OCI-LY7 (cell line): ENCODE results near the gene PARP3. TPM values are rescaled to one million over a fixed set of nuclear protein-coding genes. Genes with fewer than 3 reads are reported as not detected.

ENCODE experiments used
- BruUV-seq: library from RNA; stranded (reverse); fragments of 400-500 nt; replicated peaks from 2 replicates; lab custom pipeline; 2021; lab: Mats Ljungman, UMichigan
- CTCF ChIA-PET: fragments of 300-600 bp; sonication (Branson Sonifier 250); formaldehyde crosslinking; loops from one replicate; lab custom pipeline; 2022; ENCODE audit warnings: antibody characterized with exemption; ENCODE audit not compliant: unreplicated experiment; lab: Charles Lee
- POLR2A ChIA-PET: fragments of 300-600 bp; sonication (Branson Sonifier 250); formaldehyde crosslinking; loops from one replicate; lab custom pipeline; 2022; ENCODE audit warnings: antibody characterized with exemption; lab: Charles Lee
- DNase-seq: peaks from one replicate; pipeline ENCODE4 v3.0.0-alpha.2; 2015; ENCODE audit warnings: low spot score
- H2AFZ ChIP-seq: fragments of 200-600 bp; sonication (generic), shearing (Covaris generic); 2 replicates; pipeline ENCODE4 v1.6.1; 2014; ENCODE audit warnings: mild to moderate bottlenecking, antibody characterized with exemption, low read length, moderate library complexity
- H3K27ac ChIP-seq: fragments of 200-600 bp; sonication (generic); 2 replicates; pipeline ENCODE4 v1.5.1; 2014; ENCODE audit warnings: mixed run types, low read depth, mild to moderate bottlenecking, moderate library complexity, low read length, inconsistent platforms; ENCODE audit not compliant: poor library complexity, severe bottlenecking
- H3K36me3 ChIP-seq: fragments of 200-600 bp; sonication (generic); 2 replicates; pipeline ENCODE4 v1.6.1; 2014; ENCODE audit warnings: mild to moderate bottlenecking, antibody characterized with exemption, low read length, moderate library complexity, mixed read lengths; ENCODE audit not compliant: insufficient read depth
- H3K4me1 ChIP-seq: fragments of 200-600 bp; sonication (generic); 2 replicates; pipeline ENCODE4 v1.5.1; 2014; ENCODE audit warnings: mild to moderate bottlenecking, low read length; ENCODE audit not compliant: insufficient read depth, poor library complexity, severe bottlenecking
- H3K4me2 ChIP-seq: fragments of 200-600 bp; sonication (generic); 2 replicates; pipeline ENCODE4 v1.6.1; 2014; ENCODE audit warnings: mild to moderate bottlenecking, low read length
- H3K4me3 ChIP-seq: fragments of 200-600 bp; sonication (generic); 2 replicates; pipeline ENCODE4 v1.5.1; 2014; ENCODE audit warnings: mild to moderate bottlenecking, low read depth, low read length; ENCODE audit not compliant: poor library complexity, severe bottlenecking
- H3K79me2 ChIP-seq: fragments of 200-600 bp; sonication (generic); 2 replicates; pipeline ENCODE4 v1.6.1; 2016; ENCODE audit warnings: low read depth, mild to moderate bottlenecking, low read length, moderate library complexity, mixed read lengths; ENCODE audit not compliant: insufficient read depth
- H3K9me2 ChIP-seq: fragments of 200-600 bp; sonication (generic); 2 replicates; pipeline ENCODE4 v1.6.1; 2016; ENCODE audit warnings: mild to moderate bottlenecking, low read length, mixed read lengths; ENCODE audit not compliant: insufficient read depth
- H3K9me3 ChIP-seq: fragments of 200-600 bp; sonication (generic); 2 replicates; pipeline ENCODE4 v1.6.1; 2014; ENCODE audit warnings: mild to moderate bottlenecking, mixed run types, low read length, mixed read lengths
- H4K20me1 ChIP-seq: fragments of 200-600 bp; sonication (generic); 2 replicates; pipeline ENCODE4 v1.6.1; 2014; ENCODE audit warnings: mild to moderate bottlenecking, antibody characterized with exemption, low read length, moderate library complexity, mixed read lengths; ENCODE audit not compliant: insufficient read depth
- EZH2phosphoT487 ChIP-seq: fragments of 200-600 bp; sonication (generic); IDR thresholded peaks from 2 replicates; pipeline ENCODE4 v1.6.1; 2018; ENCODE audit warnings: low read depth, borderline replicate concordance, mild to moderate bottlenecking, mixed run types, antibody characterized with exemption, low read length, moderate library complexity, mixed read lengths
- intact Hi-C: fragments of 100-400 bp; cut with micrococcal nuclease; formaldehyde crosslinking; loops from one replicate; pipeline ENCODE4 v1.10.0; 2022; ENCODE audit not compliant: unreplicated experiment
- total RNA-seq, 2 experiments: library from RNA; depleted of rRNA in 1 of 2; stranded (reverse); fragments of >200 nt in 1 of 2; shearing (Covaris generic) in 1 of 2; gene quantifications; 2 replicates each; pipeline ENCODE4 v1.2.3, GENCODE V29; 2014 to 2022
- TF ChIP-seq, protein P1 (sequence below): fragments of 200-600 bp; sonication (generic); conservative IDR thresholded peaks from 2 replicates; pipeline ENCODE4 v1.5.1; 2014; ENCODE audit warnings: mild to moderate bottlenecking, antibody characterized with exemption, low read length, moderate library complexity, mixed read lengths

The PARP3 gene
- total RNA-seq, 2 experiments from 2014 or later = 11.9 to 12.0 TPM

DNA sequence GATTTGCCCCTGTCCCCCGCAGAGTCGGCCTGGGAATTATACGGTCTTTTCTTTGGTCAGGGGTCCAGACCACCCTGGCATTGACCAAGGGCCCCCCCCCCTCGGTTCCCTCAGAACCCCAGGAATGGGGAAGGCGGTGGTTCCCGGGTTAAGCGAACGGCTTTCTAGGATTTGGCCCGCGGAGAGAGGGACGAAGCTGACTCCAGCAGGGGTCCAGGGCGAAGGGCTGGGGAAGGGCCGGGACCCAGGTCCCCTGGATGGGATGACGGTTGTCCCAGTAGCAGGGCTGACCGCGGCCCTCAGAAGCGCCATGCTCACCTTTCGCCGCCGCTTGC lies 733 bp upstream of the PARP3 start:
- H4K20me1 ChIP-seq = no peaks in the 10 kb centered on the region
- peaks cover 23% of the 10 kb centered on the region for H3K79me2 ChIP-seq
- H3K27ac ChIP-seq = no peak overlapping the region
- peak overlapping the region; percentile 56; the same call in 1 of the 2 replicates for H2AFZ ChIP-seq
- H3K9me3 ChIP-seq = no peaks in the 10 kb centered on the region
- peaks cover 24% of the 10 kb centered on the region for H3K4me1 ChIP-seq
- no TSS peak for BruUV-seq
- peaks cover 32% of the 10 kb centered on the region for H3K36me3 ChIP-seq
- no peak for DNase-seq
- CTCF ChIA-PET = interaction anchor here (0.7 kb wide), 1 partner anchor 33 kb away, joined by 3 read pairs; the partner anchor contains the start of genes ABHD14A and ABHD14B
- TF ChIP-seq EZH2phosphoT487 = no peak
- TF ChIP-seq, protein P1, sequence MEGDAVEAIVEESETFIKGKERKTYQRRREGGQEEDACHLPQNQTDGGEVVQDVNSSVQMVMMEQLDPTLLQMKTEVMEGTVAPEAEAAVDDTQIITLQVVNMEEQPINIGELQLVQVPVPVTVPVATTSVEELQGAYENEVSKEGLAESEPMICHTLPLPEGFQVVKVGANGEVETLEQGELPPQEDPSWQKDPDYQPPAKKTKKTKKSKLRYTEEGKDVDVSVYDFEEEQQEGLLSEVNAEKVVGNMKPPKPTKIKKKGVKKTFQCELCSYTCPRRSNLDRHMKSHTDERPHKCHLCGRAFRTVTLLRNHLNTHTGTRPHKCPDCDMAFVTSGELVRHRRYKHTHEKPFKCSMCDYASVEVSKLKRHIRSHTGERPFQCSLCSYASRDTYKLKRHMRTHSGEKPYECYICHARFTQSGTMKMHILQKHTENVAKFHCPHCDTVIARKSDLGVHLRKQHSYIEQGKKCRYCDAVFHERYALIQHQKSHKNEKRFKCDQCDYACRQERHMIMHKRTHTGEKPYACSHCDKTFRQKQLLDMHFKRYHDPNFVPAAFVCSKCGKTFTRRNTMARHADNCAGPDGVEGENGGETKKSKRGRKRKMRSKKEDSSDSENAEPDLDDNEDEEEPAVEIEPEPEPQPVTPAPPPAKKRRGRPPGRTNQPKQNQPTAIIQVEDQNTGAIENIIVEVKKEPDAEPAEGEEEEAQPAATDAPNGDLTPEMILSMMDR = no peak
- peak overlapping the region; percentile 88 for H3K4me2 ChIP-seq
- no peaks in the 10 kb centered on the region for H3K9me2 ChIP-seq
- intact Hi-C loops = loop anchor here (5.0 kb wide), 1 partner anchor 181 kb away; no protein-coding TSS in a partner anchor
- peak overlapping the region; percentile 90 for H3K4me3 ChIP-seq
- POLR2A ChIA-PET = interaction anchor here (0.8 to 2.3 kb wide), 3 partner anchors 32 to 54 kb away, joined by 3 to 11 read pairs (median 3); partner anchors contain the start of genes ABHD14B and RPL29

DNA sequence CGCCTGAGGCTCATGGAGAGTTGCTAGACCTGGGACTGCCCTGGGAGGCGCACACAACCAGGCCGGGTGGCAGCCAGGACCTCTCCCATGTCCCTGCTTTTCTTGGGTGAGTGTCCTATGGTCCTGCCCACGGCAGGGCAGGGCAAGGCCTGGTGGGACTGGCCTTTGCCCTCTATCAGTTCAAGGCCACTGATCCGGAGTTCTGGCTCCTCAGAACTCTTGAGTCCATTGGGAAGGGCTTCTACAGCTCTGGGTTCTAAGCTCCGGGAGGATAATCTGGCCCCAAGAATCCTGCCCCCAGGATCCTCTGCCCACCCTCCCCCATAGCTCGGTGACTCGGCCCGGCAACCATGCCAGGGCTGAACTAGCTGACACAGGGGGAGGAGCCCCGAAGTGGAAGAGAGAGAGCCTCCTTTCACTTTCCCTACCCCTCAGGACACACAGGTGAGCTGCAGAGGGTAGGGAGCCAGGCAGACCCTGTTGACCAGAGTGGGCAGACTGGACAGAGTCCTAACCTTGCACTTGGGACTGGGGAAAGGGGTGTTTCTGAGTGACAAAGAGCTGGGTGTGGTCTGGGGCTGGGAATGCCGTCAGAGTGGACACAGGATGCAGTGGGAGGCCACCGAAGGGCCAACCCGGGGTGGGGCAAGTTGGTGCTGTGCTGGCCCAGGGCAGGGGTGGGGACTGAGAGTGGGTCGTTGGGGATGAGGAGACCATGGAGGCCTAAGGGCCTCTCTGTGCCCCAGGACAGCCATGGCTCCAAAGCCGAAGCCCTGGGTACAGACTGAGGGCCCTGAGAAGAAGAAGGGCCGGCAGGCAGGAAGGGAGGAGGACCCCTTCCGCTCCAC lies 664 bp downstream of the PARP3 start:
- DNase-seq = peak; percentile 48
- BruUV-seq = no TSS peak
- peak overlapping the region; percentile 68 for H3K4me3 ChIP-seq
- no peaks in the 10 kb centered on the region for H3K9me3 ChIP-seq
- no peak for TF ChIP-seq EZH2phosphoT487
- TF ChIP-seq, protein P1 = no peak
- no peaks in the 10 kb centered on the region for H4K20me1 ChIP-seq
- intact Hi-C loops = loop anchor here (1.0 to 5.0 kb wide), 5 partner anchors 31 to 202 kb away; partner anchors contain the start of genes ABHD14B, DUSP7 and RPL29
- CTCF ChIA-PET = interaction anchor here (0.6 to 0.9 kb wide), 3 partner anchors 8 to 1128 kb away, joined by 3 to 6 read pairs (median 3); no protein-coding TSS in a partner anchor
- peaks cover 23% of the 10 kb centered on the region for H3K79me2 ChIP-seq
- H3K4me1 ChIP-seq = peaks cover 24% of the 10 kb centered on the region
- POLR2A ChIA-PET = interaction anchor here (0.6 to 2.3 kb wide), 7 partner anchors 15 to 1938 kb away, joined by 3 to 11 read pairs (median 3); partner anchors contain the start of genes ABHD14B and RPL29
- H3K36me3 ChIP-seq = peaks cover 18% of the 10 kb centered on the region; the same call in 1 of the 2 replicates
- peak overlapping the region; percentile 95 for H2AFZ ChIP-seq
- H3K9me2 ChIP-seq = no peaks in the 10 kb centered on the region
- H3K27ac ChIP-seq = no peak overlapping the region
- H3K4me2 ChIP-seq = peak overlapping the region; percentile 86
